ENCODE results near the gene CCS. TPM values are rescaled to one million over a fixed set of nuclear protein-coding genes. Genes with fewer than 3 reads are reported as not detected.

Gene CCS
- total RNA-seq, 4 donors from 2014 or later, result 27.8 to 50.7 (median 34.8) TPM

DNA sequence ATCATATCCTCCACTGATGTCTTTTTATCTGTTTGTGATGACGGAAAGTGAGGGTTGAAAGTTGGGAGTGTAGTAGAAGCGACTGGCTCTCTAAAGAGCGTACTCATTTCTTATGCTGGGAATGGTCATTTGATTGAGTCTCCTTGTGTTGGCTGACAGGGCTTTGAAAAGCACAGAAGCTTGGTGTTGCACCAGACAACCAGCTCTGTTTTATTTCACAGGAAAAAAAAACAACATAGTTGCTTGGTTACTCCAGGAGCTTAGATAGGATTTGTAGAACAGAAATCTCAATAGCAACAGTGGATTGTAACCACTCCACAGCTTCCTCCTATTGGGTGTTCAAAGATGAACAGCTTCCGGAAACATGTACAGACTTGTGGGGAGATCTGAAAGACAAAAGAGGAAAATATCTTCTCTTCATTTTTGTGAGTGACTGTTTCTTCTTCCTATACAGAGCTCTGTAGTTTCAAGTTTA, 26.1 kb downstream of the CCS start:
- Histone ChIP-seq H3K9me3 (no peaks in the 10 kb centered on the region), H3K27ac (replicated peaks in 1 of 4) (peak overlapping the region; percentile 92 to 99 (median 99)), H3K4me1 (peaks cover 63 to 79% (median 74%) of the 10 kb centered on the region in 4 donors), H3K4me3 (peak overlapping the region; percentile 71 to 98 (median 80)), H3K27me3 (no peaks in the 10 kb centered on the region), H3K36me3 (peaks cover under 1 to 22% (median 9%) of the 10 kb centered on the region in 4 donors)
- WGBS, result 12% methylated on average over 4 of the region's 4 CpGs
- intact Hi-C loops (cut with DNase I), result no loop called here
- no peak for TF ChIP-seq POLR2A (IDR thresholded peaks at IDR 0.05; ENCODE audit: low read depth)
- TF ChIP-seq POLR2AphosphoS5 (IDR thresholded peaks at IDR 0.05), result peak; percentile 57 to 85
- DNase-seq (ENCODE audit: extremely low spot score), result no peak

DNA sequence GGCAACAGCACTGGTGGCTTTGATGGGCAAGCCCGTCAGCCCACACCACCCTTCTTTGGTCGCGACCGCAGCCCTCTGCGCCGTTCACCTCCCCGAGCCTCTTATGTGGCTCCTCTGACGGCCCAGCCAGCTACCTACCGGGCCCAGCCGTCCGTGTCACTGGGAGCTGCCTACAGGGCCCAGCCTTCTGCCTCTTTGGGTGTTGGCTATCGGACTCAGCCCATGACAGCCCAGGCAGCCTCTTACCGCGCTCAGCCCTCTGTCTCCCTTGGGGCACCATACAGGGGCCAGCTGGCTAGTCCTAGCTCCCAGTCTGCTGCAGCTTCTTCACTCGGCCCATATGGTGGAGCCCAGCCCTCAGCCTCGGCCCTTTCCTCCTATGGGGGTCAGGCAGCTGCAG, 31.5 kb downstream of the CCS start:
- TF ChIP-seq EP300 (IDR thresholded peaks at IDR 0.05) (no peak), POLR2AphosphoS5 (IDR thresholded peaks at IDR 0.05) (no peak), POLR2A (IDR thresholded peaks at IDR 0.05; ENCODE audit: low read depth) (no peak)
- TF ChIP-seq, protein P1, sequence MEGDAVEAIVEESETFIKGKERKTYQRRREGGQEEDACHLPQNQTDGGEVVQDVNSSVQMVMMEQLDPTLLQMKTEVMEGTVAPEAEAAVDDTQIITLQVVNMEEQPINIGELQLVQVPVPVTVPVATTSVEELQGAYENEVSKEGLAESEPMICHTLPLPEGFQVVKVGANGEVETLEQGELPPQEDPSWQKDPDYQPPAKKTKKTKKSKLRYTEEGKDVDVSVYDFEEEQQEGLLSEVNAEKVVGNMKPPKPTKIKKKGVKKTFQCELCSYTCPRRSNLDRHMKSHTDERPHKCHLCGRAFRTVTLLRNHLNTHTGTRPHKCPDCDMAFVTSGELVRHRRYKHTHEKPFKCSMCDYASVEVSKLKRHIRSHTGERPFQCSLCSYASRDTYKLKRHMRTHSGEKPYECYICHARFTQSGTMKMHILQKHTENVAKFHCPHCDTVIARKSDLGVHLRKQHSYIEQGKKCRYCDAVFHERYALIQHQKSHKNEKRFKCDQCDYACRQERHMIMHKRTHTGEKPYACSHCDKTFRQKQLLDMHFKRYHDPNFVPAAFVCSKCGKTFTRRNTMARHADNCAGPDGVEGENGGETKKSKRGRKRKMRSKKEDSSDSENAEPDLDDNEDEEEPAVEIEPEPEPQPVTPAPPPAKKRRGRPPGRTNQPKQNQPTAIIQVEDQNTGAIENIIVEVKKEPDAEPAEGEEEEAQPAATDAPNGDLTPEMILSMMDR (IDR thresholded peaks at IDR 0.05), result no peak
- H3K27ac ChIP-seq (replicated peaks in 1 of 4), result peak overlapping the region; percentile 92 to 99 (median 99)
- H3K36me3 ChIP-seq, result peaks cover 37 to 75% (median 60%) of the 10 kb centered on the region in 4 donors
- no peak overlapping the region for H3K4me3 ChIP-seq
- DNase-seq (ENCODE audit: extremely low spot score), result no peak
- 83% methylated on average over 16 of the region's 16 CpGs for whole genome bisulfite sequencing
- no peaks in the 10 kb centered on the region for H3K9me3 ChIP-seq
- H3K4me1 ChIP-seq, result peaks cover 54 to 97% (median 74%) of the 10 kb centered on the region in 4 donors
- H3K27me3 ChIP-seq, result no peaks in the 10 kb centered on the region
- intact Hi-C loops (cut with DNase I), result no loop called here

DNA sequence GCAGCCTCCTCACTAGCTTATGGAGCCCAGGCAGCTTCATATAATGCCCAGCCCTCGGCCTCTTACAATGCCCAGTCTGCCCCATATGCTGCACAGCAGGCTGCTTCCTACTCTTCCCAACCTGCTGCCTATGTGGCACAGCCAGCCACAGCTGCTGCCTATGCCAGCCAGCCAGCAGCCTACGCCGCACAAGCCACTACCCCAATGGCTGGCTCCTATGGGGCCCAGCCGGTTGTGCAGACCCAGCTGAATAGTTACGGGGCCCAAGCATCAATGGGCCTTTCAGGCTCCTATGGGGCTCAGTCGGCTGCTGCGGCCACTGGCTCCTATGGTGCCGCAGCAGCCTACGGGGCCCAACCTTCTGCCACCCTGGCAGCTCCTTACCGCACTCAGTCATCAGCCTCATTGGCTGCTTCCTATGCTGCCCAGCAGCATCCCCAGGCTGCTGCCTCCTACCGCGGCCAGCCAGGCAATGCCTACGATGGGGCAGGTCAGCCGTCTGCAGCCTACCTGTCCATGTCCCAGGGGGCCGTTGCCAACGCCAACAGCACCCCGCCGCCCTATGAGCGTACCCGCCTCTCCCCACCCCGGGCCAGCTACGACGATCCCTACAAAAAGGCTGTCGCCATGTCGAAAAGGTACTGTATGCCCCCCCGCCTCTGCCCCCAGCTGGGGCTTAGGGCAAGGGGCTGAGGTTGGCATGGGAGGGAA, 32.2 kb downstream of the CCS start:
- peaks cover 48 to 90% (median 67%) of the 10 kb centered on the region in 4 donors for H3K4me1 ChIP-seq
- intact Hi-C loops (cut with DNase I), result no loop called here
- H3K27me3 ChIP-seq, result no peaks in the 10 kb centered on the region
- WGBS, result 94% methylated on average over 20 of the region's 26 CpGs
- TF ChIP-seq EP300 (IDR thresholded peaks at IDR 0.05) (no peak), POLR2AphosphoS5 (IDR thresholded peaks at IDR 0.05) (no peak), POLR2A (IDR thresholded peaks at IDR 0.05; ENCODE audit: low read depth) (no peak)
- TF ChIP-seq, protein P1 (IDR thresholded peaks at IDR 0.05), result no peak
- H3K36me3 ChIP-seq, result peaks cover 43 to 81% (median 67%) of the 10 kb centered on the region in 4 donors
- DNase-seq (ENCODE audit: extremely low spot score), result no peak
- no peaks in the 10 kb centered on the region for H3K9me3 ChIP-seq
- peak overlapping the region; percentile 92 to 99 (median 99) for H3K27ac ChIP-seq (replicated peaks in 1 of 4)
- H3K4me3 ChIP-seq, result no peak overlapping the region

DNA sequence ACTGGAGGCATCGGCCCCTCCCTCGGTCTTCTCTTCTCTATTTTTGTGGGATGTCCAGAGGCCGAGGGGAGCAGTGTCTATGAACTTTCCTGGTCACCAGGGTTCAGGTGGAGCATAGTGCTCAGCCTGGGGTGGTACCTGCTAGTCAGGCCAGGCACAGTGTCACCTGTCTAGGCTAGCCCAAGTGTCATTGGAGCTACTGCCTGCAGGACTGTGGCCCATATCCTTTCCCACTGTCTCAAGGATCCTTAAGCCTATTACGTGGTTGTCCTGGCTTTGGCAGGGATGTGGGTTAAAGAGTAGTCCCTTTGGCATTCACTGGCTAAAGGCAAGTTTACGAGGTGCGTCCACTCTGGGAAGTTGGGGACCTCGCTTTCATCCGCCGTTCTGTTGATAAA, 32.8 kb downstream of the CCS start:
- no peak for DNase-seq (ENCODE audit: extremely low spot score)
- H3K9me3 ChIP-seq, result no peaks in the 10 kb centered on the region
- intact Hi-C loops (cut with DNase I), result no loop called here
- H3K4me1 ChIP-seq, result peaks cover 43 to 85% (median 62%) of the 10 kb centered on the region in 4 donors
- no peaks in the 10 kb centered on the region for H3K27me3 ChIP-seq
- peaks cover 43 to 84% (median 69%) of the 10 kb centered on the region in 4 donors for H3K36me3 ChIP-seq
- TF ChIP-seq, protein P1 (IDR thresholded peaks at IDR 0.05), result no peak
- TF ChIP-seq EP300 (IDR thresholded peaks at IDR 0.05) (no peak), POLR2AphosphoS5 (IDR thresholded peaks at IDR 0.05) (no peak), POLR2A (IDR thresholded peaks at IDR 0.05; ENCODE audit: low read depth) (no peak)
- H3K4me3 ChIP-seq, result no peak overlapping the region
- H3K27ac ChIP-seq (replicated peaks in 1 of 4), result peak overlapping the region in 2 of 4 donors; percentile 92 to 99
- 82% methylated on average over 8 of the region's 9 CpGs for WGBS

DNA sequence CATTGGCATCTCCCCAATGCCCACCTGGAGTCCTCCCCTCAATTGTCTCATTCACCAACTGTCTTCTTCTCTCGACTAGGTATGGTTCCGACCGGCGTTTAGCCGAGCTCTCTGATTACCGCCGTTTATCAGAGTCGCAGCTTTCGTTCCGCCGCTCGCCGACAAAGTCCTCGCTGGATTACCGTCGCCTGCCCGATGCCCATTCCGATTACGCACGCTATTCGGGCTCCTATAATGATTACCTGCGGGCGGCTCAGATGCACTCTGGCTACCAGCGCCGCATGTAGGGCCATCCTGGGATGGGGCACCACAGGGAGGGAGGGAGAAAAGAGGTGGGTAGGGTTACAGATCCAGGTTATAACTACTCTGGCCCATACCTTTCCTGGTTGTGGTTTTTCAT, 33.4 kb downstream of the CCS start:
- Histone ChIP-seq H3K9me3 (no peaks in the 10 kb centered on the region), H3K4me3 (no peak overlapping the region), H3K36me3 (peaks cover 43 to 83% (median 71%) of the 10 kb centered on the region in 4 donors), H3K4me1 (peaks cover 37 to 82% (median 57%) of the 10 kb centered on the region in 4 donors), H3K27ac (replicated peaks in 1 of 4) (peak overlapping the region in 2 of 4 donors; percentile 12 to 99), H3K27me3 (no peaks in the 10 kb centered on the region)
- intact Hi-C loops (cut with DNase I), result no loop called here
- TF ChIP-seq EP300 (IDR thresholded peaks at IDR 0.05) (no peak), POLR2AphosphoS5 (IDR thresholded peaks at IDR 0.05) (no peak), POLR2A (IDR thresholded peaks at IDR 0.05; ENCODE audit: low read depth) (no peak)
- TF ChIP-seq, protein P1 (IDR thresholded peaks at IDR 0.05), result no peak
- 96% methylated on average over 25 of the region's 25 CpGs for WGBS
- no peak for DNase-seq (ENCODE audit: extremely low spot score)

Measured in esophagus muscularis mucosa (tissue), 4 donors.